ENCODE results near the gene EYA4.

GRCh38 chr6:133404151-133404550 is 163.0 kb downstream of the EYA4 start:
- TF ChIP-seq CTCF (conservative IDR thresholded peaks at IDR 0.05 in 1 of 2, IDR thresholded peaks at IDR 0.05 in 1 of 2; ENCODE audit: low read depth in 1 of 2, low read length in 2 of 2) (no peak), EZH2 (IDR thresholded peaks at IDR 0.05; ENCODE audit: low read length, missing control alignments) (no peak)
